Right lobe of liver (tissue), 6 donors: ENCODE measurements around the gene LIG3. TPM values are rescaled to one million over a fixed set of nuclear protein-coding genes. Genes with fewer than 3 reads are reported as not detected.
A peak's percentile ranks its signal among the peaks of the same experiment; 100 is the strongest.

Source experiments
- ATAC-seq, 4 donors: fragments of 200-7000 bp; cut with Tn5 transposase; one replicate each; pipeline ENCODE4 v1.9.1; 2020; ENCODE audit warnings: mild to moderate bottlenecking in 4 of 4, moderate library complexity in 4 of 4
- DNase-seq, 3 donors: peaks; one replicate each; pipeline ENCODE4 v3.0.0-alpha.2; 2020
- H3K27ac ChIP-seq, 3 donors: fragments of 200-600 bp; one replicate each; pipeline ENCODE4 v1.8.0; 2022
- H3K27me3 ChIP-seq, 2 donors: fragments of 200-600 bp; one replicate each; pipeline ENCODE4 v1.8.0; 2022
- H3K36me3 ChIP-seq, 4 donors: fragments of 200-600 bp; sonication (generic) in 1 of 4; one replicate each; pipeline versions ENCODE4 v1.5.1 to v1.8.0; 2017 to 2022; ENCODE audit warnings: control low read depth in 1 of 4
- H3K4me1 ChIP-seq, 4 donors: fragments of 200-600 bp; sonication (generic) in 1 of 4; one replicate each; pipeline versions ENCODE4 v1.5.1 to v1.8.0; 2017 to 2022; ENCODE audit warnings: control low read depth in 1 of 4
- H3K4me3 ChIP-seq, 3 donors: fragments of 200-600 bp; one replicate each; pipeline ENCODE4 v1.8.0; 2022
- H3K9me3 ChIP-seq, 4 donors: fragments of 200-600 bp; sonication (generic) in 1 of 4; one replicate each; pipeline versions ENCODE4 v1.5.1 to v1.8.0; 2017 to 2022; ENCODE audit warnings: control low read depth in 1 of 4
- POLR2A ChIP-seq: fragments of 450-650 bp; IDR thresholded peaks from one replicate; pipeline ENCODE4 v1.6.1; 2017; ENCODE audit warnings: antibody characterized with exemption, mild to moderate bottlenecking
- WGBS: methylation state at CpG from one replicate; pipeline ENCODE4 v1.1.6; 2018; ENCODE audit warnings: low coverage, low lambda C conversion rate; ENCODE audit not compliant: insufficient coverage; ENCODE audit errors: missing lambda C conversion rate; 5-methylcytosine and 5-hydroxymethylcytosine counted together
- intact Hi-C, 2 donors: fragments of 100-400 bp; cut with DNase I; formaldehyde crosslinking; loops; one replicate each; pipeline versions ENCODE4 v1.11.2 to v1.14.1; 2022
- total RNA-seq, 6 experiments: library from RNA; depleted of rRNA in 2 of 6; stranded (reverse); fragments of >200 nt in 2 of 6; fragmentation: NEBNext Ultra II Directional in 3 of 6; extraction: Animal tissue kit (Norgen Biotek cat#: 25700) in 3 of 6; gene quantifications; one replicate each; pipeline versions ENCODE4 v1.1.0 to v1.2.4, GENCODE V29; 2016 to 2023
- TF ChIP-seq, protein P1 (sequence below), 4 donors: fragments of 200-600 bp in 3 of 4; fragments of 450-650 bp in 1 of 4; IDR thresholded peaks; one replicate each; pipeline versions ENCODE4 v1.5.1 to v1.8.0; 2016 to 2022; ENCODE audit warnings: antibody characterized with exemption in 4 of 4, mild to moderate bottlenecking in 2 of 4
- donor health status: DM: no; HTN: yes; CAD: no.
- donor health status: DM: no; HTN: no; CAD: no.
- donor health status: DM: no; HTN: no; CAD: no.
- donor health status: DM: no; HTN: yes; CAD: no.
- donor health status: DM: no; HTN: yes; CAD: no.

The LIG3 gene
- total RNA-seq, 6 experiments from 2014 or later: 10.6 to 17.0 (median 12.2) TPM

DNA sequence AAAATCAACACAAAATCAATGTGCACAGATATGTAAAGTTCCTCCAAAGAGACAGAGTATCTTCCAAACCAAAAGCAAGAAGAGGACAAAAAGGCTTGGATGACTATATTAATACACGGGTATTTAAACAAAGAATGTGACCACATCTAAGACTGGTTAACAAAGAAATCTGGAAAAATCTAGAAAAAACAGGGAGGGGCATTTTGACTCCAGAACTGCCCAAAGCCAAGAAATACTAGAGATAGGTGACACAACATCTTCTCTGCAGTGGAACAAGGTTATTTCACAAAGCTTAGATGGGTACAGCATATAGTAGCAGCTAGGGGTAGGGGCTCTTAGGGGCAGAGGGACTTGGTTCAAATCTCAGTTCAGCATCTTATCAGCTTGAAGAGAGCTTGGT is 72.9 kb downstream of the LIG3 start:
- Histone ChIP-seq H3K4me3 (no peak overlapping the region), H3K36me3 (no peaks in the 10 kb centered on the region), H3K4me1 (peaks cover 7 to 53% (median 28%) of the 10 kb centered on the region in 4 donors), H3K27me3 (no peaks in the 10 kb centered on the region), H3K27ac (peak overlapping the region in 1 of 3 donors; percentile 64), H3K9me3 (no peaks in the 10 kb centered on the region)
- no peak for DNase-seq
- no peak for ATAC-seq
- intact Hi-C loops: no loop called here
- WGBS: 55% methylated on average over 1 of the region's 1 CpG
- TF ChIP-seq, protein P1, sequence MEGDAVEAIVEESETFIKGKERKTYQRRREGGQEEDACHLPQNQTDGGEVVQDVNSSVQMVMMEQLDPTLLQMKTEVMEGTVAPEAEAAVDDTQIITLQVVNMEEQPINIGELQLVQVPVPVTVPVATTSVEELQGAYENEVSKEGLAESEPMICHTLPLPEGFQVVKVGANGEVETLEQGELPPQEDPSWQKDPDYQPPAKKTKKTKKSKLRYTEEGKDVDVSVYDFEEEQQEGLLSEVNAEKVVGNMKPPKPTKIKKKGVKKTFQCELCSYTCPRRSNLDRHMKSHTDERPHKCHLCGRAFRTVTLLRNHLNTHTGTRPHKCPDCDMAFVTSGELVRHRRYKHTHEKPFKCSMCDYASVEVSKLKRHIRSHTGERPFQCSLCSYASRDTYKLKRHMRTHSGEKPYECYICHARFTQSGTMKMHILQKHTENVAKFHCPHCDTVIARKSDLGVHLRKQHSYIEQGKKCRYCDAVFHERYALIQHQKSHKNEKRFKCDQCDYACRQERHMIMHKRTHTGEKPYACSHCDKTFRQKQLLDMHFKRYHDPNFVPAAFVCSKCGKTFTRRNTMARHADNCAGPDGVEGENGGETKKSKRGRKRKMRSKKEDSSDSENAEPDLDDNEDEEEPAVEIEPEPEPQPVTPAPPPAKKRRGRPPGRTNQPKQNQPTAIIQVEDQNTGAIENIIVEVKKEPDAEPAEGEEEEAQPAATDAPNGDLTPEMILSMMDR (IDR thresholded peaks at IDR 0.05): no peak
- TF ChIP-seq POLR2A: no peak

- 87% methylated on average over 3 of the region's 3 CpGs for WGBS
- Histone ChIP-seq H3K27me3 (no peaks in the 10 kb centered on the region), H3K4me3 (no peak overlapping the region), H3K27ac (no peak overlapping the region), H3K9me3 (no peaks in the 10 kb centered on the region), H3K36me3 (no peaks in the 10 kb centered on the region), H3K4me1 (peaks cover 2 to 51% (median 15%) of the 10 kb centered on the region in 4 donors)
- intact Hi-C loops: no loop called here
- DNase-seq (no peak), ATAC-seq (no peak)
- TF ChIP-seq, protein P1 (IDR thresholded peaks at IDR 0.05): no peak
- no peak for TF ChIP-seq POLR2A
These were observed 75.7 kb downstream of the LIG3 start for GRCh38 chr17:35056013-35056412.

DNA sequence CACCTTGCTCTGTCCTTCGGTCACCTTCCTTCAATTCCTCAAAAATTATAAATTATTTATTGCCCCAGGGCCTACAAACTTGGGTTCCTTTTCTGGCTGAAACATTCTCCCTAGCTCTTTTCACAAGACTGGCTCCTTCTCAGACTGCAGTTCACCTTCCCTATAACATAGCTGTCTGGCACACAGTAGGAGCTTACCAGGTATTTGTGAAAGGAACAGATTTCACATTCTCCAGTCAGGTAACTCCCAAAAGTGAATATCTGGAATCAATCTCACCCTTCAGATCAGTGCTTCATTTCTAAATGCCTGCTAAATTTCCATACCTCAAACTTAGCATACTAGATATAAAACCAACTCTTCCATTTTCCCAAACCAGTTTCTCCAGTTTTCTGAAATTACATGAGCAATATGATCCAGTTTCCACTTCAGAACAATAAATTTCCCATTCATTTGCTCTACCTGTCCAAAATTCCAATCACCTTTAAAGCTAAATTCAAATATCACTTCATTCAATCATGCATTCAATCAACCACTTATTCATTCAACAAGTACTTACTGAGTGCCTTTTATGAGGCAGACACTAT is 77.1 kb downstream of the LIG3 start:
- Histone ChIP-seq H3K9me3 (no peaks in the 10 kb centered on the region), H3K36me3 (no peaks in the 10 kb centered on the region), H3K27ac (no peak overlapping the region), H3K27me3 (no peaks in the 10 kb centered on the region), H3K4me3 (no peak overlapping the region), H3K4me1 (peaks cover 0 to 47% (median 7%) of the 10 kb centered on the region in 4 donors)
- DNase-seq (no peak), ATAC-seq (no peak)
- intact Hi-C loops: no loop called here
- no peak for TF ChIP-seq POLR2A
- TF ChIP-seq, protein P1 (IDR thresholded peaks at IDR 0.05): no peak
- WGBS: 100% methylated on average over 1 of the region's 1 CpG

Other genes starting within 250 kb of the LIG3 start
- 1 to 10 TPM in 3 of 6 experiments, under 1 TPM in 3; 0.31 to 2.4 (median 1.1) TPM for gene CCT6B, start 19.1 kb upstream of the LIG3 start, total RNA-seq
- gene ZNF830, start 19.0 kb upstream of the LIG3 start, total RNA-seq: 1 to 10 TPM; 4.5 to 6.5 (median 4.8) TPM
- 10 to 100 TPM; 29.0 to 39.0 (median 34.1) TPM for gene RFFL, start 83.2 kb downstream of the LIG3 start, total RNA-seq
- 1 to 10 TPM; 3.9 to 5.5 (median 4.3) TPM for gene RAD51D, start 139.3 kb downstream of the LIG3 start, total RNA-seq
- not detected for gene FNDC8, start 141.1 kb downstream of the LIG3 start, total RNA-seq
- gene NLE1, start 161.8 kb downstream of the LIG3 start, total RNA-seq: 10 to 100 TPM in 1 of 6 experiments, 1 to 10 TPM in 5; 4.9 to 12.3 (median 5.9) TPM
- under 1 TPM in 2 of 6 experiments, not detected in 4; 0.07 to 0.19 TPM for gene UNC45B, start 167.3 kb downstream of the LIG3 start, total RNA-seq
- gene SLC35G3, start 213.9 kb downstream of the LIG3 start, total RNA-seq: not detected